IMR-90 (cell line): ENCODE results near the gene GALNT16. TPM values are rescaled to one million over a fixed set of nuclear protein-coding genes. Genes with fewer than 3 reads are reported as not detected.

Experiments used
- ATAC-seq: fragments of 200-7000 bp; cut with Tn5 transposase; 2 replicates; pipeline ENCODE4 v1.9.1; 2020; ENCODE audit warnings: low read depth, mild to moderate bottlenecking, moderate library complexity
- BruUV-seq: library from RNA; stranded (reverse); fragments of 400-500 nt; replicated peaks from 2 replicates; lab custom pipeline; 2021; lab: Mats Ljungman, UMichigan
- CTCF ChIA-PET: fragments of 300-600 bp; formaldehyde crosslinking; extraction: SDS; loops from one replicate; lab custom pipeline; 2021; ENCODE audit warnings: antibody characterized with exemption; lab: Yijun Ruan, JAX
- POLR2A ChIA-PET: fragments of 300-600 bp; sonication (Branson Sonifier 250); formaldehyde crosslinking; loops from one replicate; lab custom pipeline; 2022; ENCODE audit warnings: antibody characterized with exemption; ENCODE audit not compliant: unreplicated experiment; lab: Charles Lee
- DNase-seq: peaks from one replicate; pipeline ENCODE4 v3.0.0; 2013
- H2AFZ ChIP-seq: replicated peaks from 2 replicates; pipeline ENCODE3; 2013; ENCODE audit warnings: low read length, mild to moderate bottlenecking; ENCODE audit not compliant: poor library complexity
- H2AK5ac ChIP-seq: 2 replicates; pipeline ENCODE4 v1.6.1; 2013; ENCODE audit warnings: low read depth, low read length, inconsistent platforms
- H2AK9ac ChIP-seq: replicated peaks from 2 replicates; pipeline ENCODE3; 2013; ENCODE audit warnings: mild to moderate bottlenecking, low read depth, low read length, moderate library complexity; ENCODE audit not compliant: poor library complexity
- H2BK120ac ChIP-seq: 2 replicates; pipeline ENCODE4 v1.6.1; 2013; ENCODE audit warnings: low read depth, low read length, inconsistent platforms
- H2BK15ac ChIP-seq: 3 replicates; pipeline ENCODE4 v1.6.1; 2013; ENCODE audit warnings: low read depth, low read length, inconsistent platforms
- H2BK20ac ChIP-seq: 2 replicates; pipeline ENCODE4 v1.6.1; 2013; ENCODE audit warnings: low read depth, mild to moderate bottlenecking, inconsistent platforms, low read length, moderate library complexity
- H2BK5ac ChIP-seq: 2 replicates; pipeline ENCODE4 v1.6.1; 2013; ENCODE audit warnings: mild to moderate bottlenecking, low read depth, low read length, inconsistent platforms; ENCODE audit not compliant: poor library complexity, severe bottlenecking
- H3K14ac ChIP-seq: replicated peaks from 2 replicates; pipeline ENCODE4 v1.6.1; 2013; ENCODE audit warnings: low read depth, low read length, inconsistent platforms
- H3K18ac ChIP-seq: 2 replicates; pipeline ENCODE4 v1.6.1; 2013; ENCODE audit warnings: low read depth, low read length, control low read depth
- H3K23ac ChIP-seq: 2 replicates; pipeline ENCODE4 v1.6.1; 2013; ENCODE audit warnings: low read depth, low read length, inconsistent platforms
- H3K27ac ChIP-seq: 2 replicates; pipeline ENCODE4 v1.5.1; 2013; ENCODE audit warnings: mild to moderate bottlenecking, control low read depth, low read length; ENCODE audit not compliant: insufficient read depth
- H3K27me3 ChIP-seq: 2 replicates; pipeline ENCODE4 v1.6.1; 2013; ENCODE audit warnings: low read length; ENCODE audit not compliant: control insufficient read depth, insufficient read depth
- H3K36me3 ChIP-seq: 2 replicates; pipeline ENCODE4 v1.6.1; 2013; ENCODE audit warnings: low read length, mixed read lengths; ENCODE audit not compliant: control insufficient read depth, insufficient read depth
- H3K4ac ChIP-seq: 2 replicates; pipeline ENCODE4 v1.6.1; 2013; ENCODE audit warnings: low read depth, low read length, inconsistent platforms
- H3K4me1 ChIP-seq: 2 replicates; pipeline ENCODE4 v1.6.1; 2013; ENCODE audit warnings: low read length, mixed read lengths; ENCODE audit not compliant: control insufficient read depth, insufficient read depth
- H3K4me2 ChIP-seq: 2 replicates; pipeline ENCODE4 v1.6.1; 2013; ENCODE audit warnings: low read depth, mild to moderate bottlenecking, control low read depth, low read length, moderate library complexity
- H3K4me3 ChIP-seq: 2 replicates; pipeline ENCODE4 v1.5.1; 2013; ENCODE audit warnings: low read depth, mild to moderate bottlenecking, control low read depth, low read length, moderate library complexity; ENCODE audit not compliant: insufficient read depth
- H3K56ac ChIP-seq: 2 replicates; pipeline ENCODE4 v1.6.1; 2013; ENCODE audit warnings: low read length, inconsistent platforms; ENCODE audit not compliant: insufficient read depth; ENCODE audit errors: extremely low read depth
- H3K79me1 ChIP-seq, 2 experiments: 2 replicates each; pipeline ENCODE4 v1.6.1; 2013; ENCODE audit warnings: low read length in 2 of 2, inconsistent platforms in 1 of 2, low read depth in 1 of 2
- H3K9ac ChIP-seq: 2 replicates; pipeline ENCODE4 v1.6.1; 2013; ENCODE audit warnings: low read depth, low read length, control low read depth
- H3K9me1 ChIP-seq: 2 replicates; pipeline ENCODE4 v1.6.1; 2013; ENCODE audit warnings: low read length, inconsistent platforms; ENCODE audit not compliant: insufficient read depth
- H3K9me3 ChIP-seq: 2 replicates; pipeline ENCODE4 v1.6.1; 2013; ENCODE audit warnings: low read length; ENCODE audit not compliant: control insufficient read depth, insufficient read depth
- H4K20me1 ChIP-seq: 2 replicates; pipeline ENCODE4 v1.6.1; 2013; ENCODE audit warnings: low read length, inconsistent platforms; ENCODE audit not compliant: insufficient read depth
- H4K5ac ChIP-seq: 2 replicates; pipeline ENCODE4 v1.6.1; 2013; ENCODE audit warnings: mild to moderate bottlenecking, low read depth, low read length, control low read depth
- H4K8ac ChIP-seq, 2 experiments: 2 replicates each; pipeline ENCODE4 v1.6.1; 2013; ENCODE audit warnings: low read depth in 2 of 2, low read length in 2 of 2, control low read depth in 1 of 2, inconsistent platforms in 1 of 2
- H4K91ac ChIP-seq: 2 replicates; pipeline ENCODE4 v1.6.1; 2013; ENCODE audit warnings: low read depth, low read length, inconsistent platforms; ENCODE audit not compliant: insufficient read depth
- BHLHE40 ChIP-seq: fragments of 150-350 bp; IDR thresholded peaks from 2 replicates; pipeline ENCODE4 v1.6.1; 2016; ENCODE audit warnings: mild to moderate bottlenecking, low read depth, low read length
- CEBPB ChIP-seq: IDR thresholded peaks from 2 replicates; pipeline ENCODE4 v1.6.1; 2012; ENCODE audit warnings: low read depth, low read length, improper control_type of control experiment
- CHD1 ChIP-seq: IDR thresholded peaks from 2 replicates; pipeline ENCODE4 v1.6.1; 2012; ENCODE audit warnings: low read depth, low read length, improper control_type of control experiment
- CTCF ChIP-seq: conservative IDR thresholded peaks from 2 replicates; pipeline ENCODE4 v1.5.1; 2012; ENCODE audit warnings: mild to moderate bottlenecking, low read depth, low read length, improper control_type of control experiment
- ELK1 ChIP-seq: fragments of 150-350 bp; IDR thresholded peaks from 2 replicates; pipeline ENCODE4 v1.6.1; 2016; ENCODE audit warnings: low read depth, mild to moderate bottlenecking, low read length, moderate library complexity, borderline replicate concordance
- FOS ChIP-seq: fragments of 150-350 bp; IDR thresholded peaks from 2 replicates; pipeline ENCODE4 v1.6.1; 2016; ENCODE audit warnings: low read depth, low read length
- MAFK ChIP-seq: IDR thresholded peaks from 2 replicates; pipeline ENCODE4 v1.6.1; 2012; ENCODE audit warnings: low read depth, low read length, improper control_type of control experiment
- MAZ ChIP-seq: IDR thresholded peaks from 2 replicates; pipeline ENCODE4 v1.6.1; 2012; ENCODE audit warnings: low read depth, mild to moderate bottlenecking, low read length, improper control_type of control experiment, moderate library complexity, borderline replicate concordance
- MXI1 ChIP-seq: IDR thresholded peaks from 2 replicates; pipeline ENCODE4 v1.6.1; 2012; ENCODE audit warnings: low read depth, mild to moderate bottlenecking, low read length, moderate library complexity, borderline replicate concordance
- NFE2L2 ChIP-seq: fragments of 150-350 bp; IDR thresholded peaks from 2 replicates; pipeline ENCODE4 v1.6.1; 2016; ENCODE audit warnings: low read depth, mild to moderate bottlenecking, low read length
- POLR2A ChIP-seq: IDR thresholded peaks from 2 replicates; pipeline ENCODE4 v1.6.1; 2012; ENCODE audit warnings: mild to moderate bottlenecking, low read depth, low read length
- RAD21 ChIP-seq: IDR thresholded peaks from 2 replicates; pipeline ENCODE4 v1.6.1; 2012; ENCODE audit warnings: low read length, improper control_type of control experiment
- RCOR1 ChIP-seq: IDR thresholded peaks from 2 replicates; pipeline ENCODE4 v1.6.1; 2012; ENCODE audit warnings: mild to moderate bottlenecking, low read length, improper control_type of control experiment; ENCODE audit not compliant: insufficient replicate concordance
- RFX5 ChIP-seq: IDR thresholded peaks from 2 replicates; pipeline ENCODE4 v1.8.0; 2012; ENCODE audit warnings: low read depth, mild to moderate bottlenecking, low read length, moderate library complexity
- SMC3 ChIP-seq: fragments of 150-350 bp; IDR thresholded peaks from 2 replicates; pipeline ENCODE4 v1.6.1; 2016; ENCODE audit warnings: low read depth, mild to moderate bottlenecking, antibody characterized with exemption, low read length, moderate library complexity
- WGBS, 2 experiments: methylation state at CpG; one replicate each; pipeline versions ENCODE4 v1.1.5 to v1.1.7; 2013; ENCODE audit warnings: missing lambda C conversion rate in 2 of 2; ENCODE audit not compliant: insufficient read length in 1 of 2; ENCODE audit errors: extremely low coverage in 2 of 2; 5-methylcytosine and 5-hydroxymethylcytosine counted together
- dilution Hi-C: fragments of 300-500 bp; cut with HindIII; formaldehyde crosslinking; loops from one replicate; pipeline ENCODE4 v1.14.3; 2018; ENCODE audit warnings: low sequenced_read_pairs; ENCODE audit not compliant: unreplicated experiment
- in situ Hi-C: fragments of 300-500 bp; cut with MboI; formaldehyde crosslinking; loops from 3 replicates; pipeline ENCODE4 v1.14.3; 2019; ENCODE audit warnings: low sequenced_read_pairs, inconsistent platforms, mixed read lengths
- intact Hi-C: fragments of 100-400 bp; cut with micrococcal nuclease; formaldehyde crosslinking; loops from 2 replicates; pipeline ENCODE4 v1.10.0; 2022
- polyA plus RNA-seq, 3 experiments: library from polyadenylated mRNA; depleted of rRNA; stranded (reverse); fragments of >200 nt; gene quantifications; 2 replicates each; pipeline ENCODE4 v1.2.3, GENCODE V29; 2012; ENCODE audit warnings: low replicate concordance in 1 of 3
- total RNA-seq: library from RNA; depleted of rRNA; stranded (reverse); fragments of >200 nt; gene quantifications from 2 replicates; pipeline ENCODE4 v1.2.3, GENCODE V29; 2012

GALNT16 gene
- total and polyA plus RNA-seq, 2 of the 4 experiments (the other 2 are of a cell fraction) = 0.36 to 1.5 TPM

GRCh38 chr14:69358966-69359365 is 99.0 kb downstream of the GALNT16 start:
- Histone ChIP-seq H3K4me3 (no peak overlapping the region), H3K27me3 (peaks cover 4% of the 10 kb centered on the region), H4K8ac (no peak overlapping the region), H2BK20ac (no peak overlapping the region), H2AK9ac (peak overlapping the region; percentile 26), H3K9me3 (no peaks in the 10 kb centered on the region), H3K9me1 (no peaks in the 10 kb centered on the region), H3K4ac (no peak overlapping the region), H4K20me1 (no peaks in the 10 kb centered on the region), H3K79me1 (no peaks in the 10 kb centered on the region), H3K23ac (no peak overlapping the region), H2AFZ (no peak overlapping the region), H2BK15ac (no peak overlapping the region), H4K91ac (no peak overlapping the region), H2AK5ac (no peak overlapping the region), H3K4me2 (no peak overlapping the region), H2BK120ac (no peak overlapping the region), H2BK5ac (no peak overlapping the region), H3K27ac (no peak overlapping the region), H3K56ac (no peak overlapping the region), H3K14ac (no peak overlapping the region), H3K9ac (no peak overlapping the region), H3K4me1 (peaks cover 7% of the 10 kb centered on the region), H3K18ac (no peak overlapping the region), H3K36me3 (no peaks in the 10 kb centered on the region), H4K5ac (no peak overlapping the region)
- no TSS peak for BruUV-seq
- in situ Hi-C loops (loop anchor here (5.0 kb wide), 1 partner anchor 107 kb away; no protein-coding TSS in a partner anchor), dilution Hi-C loops (no loop called here), intact Hi-C loops (no loop called here)
- ATAC-seq (no peak), DNase-seq (no peak)
- TF ChIP-seq SMC3 (no peak), POLR2A (no peak), RFX5 (no peak), CHD1 (no peak), MAFK (no peak), CTCF (no peak), RCOR1 (no peak), ELK1 (no peak), CEBPB (no peak), RAD21 (no peak), MXI1 (no peak), FOS (no peak), MAZ (no peak), BHLHE40 (no peak), NFE2L2 (no peak)
- POLR2A ChIA-PET = no interaction called here
- CTCF ChIA-PET = no interaction called here
- WGBS, 2 experiments = no CpG with 5 or more reads among the region's 3 CpGs
